Mammary epithelial cell (primary cell): ENCODE results near the gene PAIP2.

ENCODE experiments used
- EZH2 ChIP-seq: IDR thresholded peaks from 2 replicates; pipeline ENCODE4 v1.6.1; 2012; ENCODE audit warnings: low read length, inconsistent platforms, borderline replicate concordance
- TF ChIP-seq, protein P1 (sequence below), 2 donors: IDR thresholded peaks in 1 of 2; conservative IDR thresholded peaks in 1 of 2; 2 replicates each; pipeline ENCODE4 v1.5.1; 2011 to 2012; ENCODE audit warnings: inconsistent platforms in 2 of 2, low read length in 2 of 2, mild to moderate bottlenecking in 2 of 2, control low read depth in 1 of 2, low read depth in 1 of 2; ENCODE audit not compliant: insufficient read depth in 1 of 2; ENCODE audit errors: extremely low read depth in 1 of 2

DNA sequence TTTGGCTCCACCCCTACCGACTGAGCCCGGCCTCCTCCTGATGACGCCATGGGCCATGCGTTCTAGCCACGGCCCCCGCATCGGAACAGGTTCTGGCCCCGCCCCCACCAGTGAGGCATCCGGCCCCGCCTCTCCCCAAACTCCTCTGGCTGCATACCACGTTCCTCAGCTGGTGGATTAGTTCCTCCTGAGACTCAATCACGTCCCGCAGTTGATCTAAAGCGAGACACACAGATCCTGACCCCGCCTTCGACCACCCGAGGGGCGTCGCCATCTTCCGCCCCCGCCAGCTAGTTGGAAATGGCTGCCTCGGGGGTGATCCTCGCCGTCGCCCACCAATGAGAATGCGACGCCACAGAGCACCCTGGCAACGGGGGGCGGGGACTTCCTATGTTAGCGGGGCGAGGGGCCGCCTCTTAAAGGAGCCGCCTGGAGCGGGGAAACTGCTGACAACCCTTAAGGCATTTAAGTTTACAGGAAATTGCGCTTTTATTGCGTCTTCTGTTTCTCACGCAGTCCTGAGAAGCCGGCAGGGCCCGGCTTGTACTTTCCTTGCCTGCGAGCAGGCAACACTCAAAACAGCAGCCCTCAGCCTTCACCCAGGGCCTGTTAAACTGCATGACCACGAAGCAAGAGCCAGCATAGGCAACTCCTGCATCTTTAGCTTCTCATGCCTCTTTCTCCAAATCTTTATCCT lies 62.3 kb downstream of the PAIP2 start, which contains the start of gene SPATA24:
- TF ChIP-seq, protein P1, sequence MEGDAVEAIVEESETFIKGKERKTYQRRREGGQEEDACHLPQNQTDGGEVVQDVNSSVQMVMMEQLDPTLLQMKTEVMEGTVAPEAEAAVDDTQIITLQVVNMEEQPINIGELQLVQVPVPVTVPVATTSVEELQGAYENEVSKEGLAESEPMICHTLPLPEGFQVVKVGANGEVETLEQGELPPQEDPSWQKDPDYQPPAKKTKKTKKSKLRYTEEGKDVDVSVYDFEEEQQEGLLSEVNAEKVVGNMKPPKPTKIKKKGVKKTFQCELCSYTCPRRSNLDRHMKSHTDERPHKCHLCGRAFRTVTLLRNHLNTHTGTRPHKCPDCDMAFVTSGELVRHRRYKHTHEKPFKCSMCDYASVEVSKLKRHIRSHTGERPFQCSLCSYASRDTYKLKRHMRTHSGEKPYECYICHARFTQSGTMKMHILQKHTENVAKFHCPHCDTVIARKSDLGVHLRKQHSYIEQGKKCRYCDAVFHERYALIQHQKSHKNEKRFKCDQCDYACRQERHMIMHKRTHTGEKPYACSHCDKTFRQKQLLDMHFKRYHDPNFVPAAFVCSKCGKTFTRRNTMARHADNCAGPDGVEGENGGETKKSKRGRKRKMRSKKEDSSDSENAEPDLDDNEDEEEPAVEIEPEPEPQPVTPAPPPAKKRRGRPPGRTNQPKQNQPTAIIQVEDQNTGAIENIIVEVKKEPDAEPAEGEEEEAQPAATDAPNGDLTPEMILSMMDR (conservative IDR thresholded peaks at IDR 0.05 in 1 of 2, IDR thresholded peaks at IDR 0.05 in 1 of 2; ENCODE audit: extremely low read depth in 1 of 2, insufficient read depth in 1 of 2, low read depth in 1 of 2, low read length in 2 of 2): no peak
- TF ChIP-seq EZH2: no peak
